ENCODE data around the gene PRTFDC1.

PRTFDC1 gene

GRCh38 chr10:24951201-24952142, 934 bp downstream of the PRTFDC1 start:
- Mint-ChIP-seq H3K4me1 (peaks cover 36% of the 10 kb centered on the region), H3K9me3 (no peaks in the 10 kb centered on the region), H3K4me3 (peak overlapping the region; percentile 82 to 83), H3K27ac (peak overlapping the region; percentile 97), H3K27me3 (no peaks in the 10 kb centered on the region)
- peak; percentile 3 to 26 for DNase-seq
- peak; percentile 48 for ATAC-seq

GRCh38 chr10:24950439-24950838, 2.0 kb downstream of the PRTFDC1 start:
- Mint-ChIP-seq H3K27me3 (no peaks in the 10 kb centered on the region), H3K9me3 (no peaks in the 10 kb centered on the region), H3K4me3 (no peak overlapping the region), H3K4me1 (peaks cover 36% of the 10 kb centered on the region), H3K27ac (no peak overlapping the region)
- ATAC-seq: no peak
- no peak for DNase-seq

GRCh38 chr10:24949616-24950015, 2.8 kb downstream of the PRTFDC1 start:
- no peaks in the 10 kb centered on the region for H3K9me3 Mint-ChIP-seq
- no peak overlapping the region for H3K27ac Mint-ChIP-seq
- peaks cover 36% of the 10 kb centered on the region for H3K4me1 Mint-ChIP-seq
- no peaks in the 10 kb centered on the region for H3K27me3 Mint-ChIP-seq
- no peak for ATAC-seq
- no peak overlapping the region for H3K4me3 Mint-ChIP-seq
- DNase-seq: no peak

- ATAC-seq (peak; percentile 53), DNase-seq (no peak)
- Mint-ChIP-seq H3K9me3 (no peaks in the 10 kb centered on the region), H3K27ac (no peak overlapping the region), H3K4me3 (no peak overlapping the region), H3K27me3 (no peaks in the 10 kb centered on the region), H3K4me1 (peaks cover 25% of the 10 kb centered on the region)
Measured at GRCh38 chr10:24947304-24948097, 4.9 kb downstream of the PRTFDC1 start.

- Mint-ChIP-seq H3K4me1 (peaks cover 8% of the 10 kb centered on the region), H3K9me3 (no peaks in the 10 kb centered on the region), H3K27ac (no peak overlapping the region), H3K4me3 (no peak overlapping the region), H3K27me3 (no peaks in the 10 kb centered on the region)
- ATAC-seq (no peak), DNase-seq (no peak)
Measured at GRCh38 chr10:24944512-24945255, 7.7 kb downstream of the PRTFDC1 start.

- Mint-ChIP-seq H3K27ac (no peak overlapping the region), H3K27me3 (no peaks in the 10 kb centered on the region), H3K4me3 (no peak overlapping the region), H3K9me3 (no peaks in the 10 kb centered on the region), H3K4me1 (no peaks in the 10 kb centered on the region)
- DNase-seq: no peak
- ATAC-seq: no peak
Measured at GRCh38 chr10:24938525-24938924, 13.9 kb downstream of the PRTFDC1 start.

- Mint-ChIP-seq H3K27me3 (no peaks in the 10 kb centered on the region), H3K9me3 (no peaks in the 10 kb centered on the region), H3K4me3 (no peak overlapping the region)
Measured at GRCh38 chr10:24938076-24938475, 14.3 kb downstream of the PRTFDC1 start.

GRCh38 chr10:24935504-24936292, 16.7 kb downstream of the PRTFDC1 start:
- H3K27me3 Mint-ChIP-seq: no peaks in the 10 kb centered on the region
- no peak overlapping the region for H3K27ac Mint-ChIP-seq
- H3K9me3 Mint-ChIP-seq: no peaks in the 10 kb centered on the region
- DNase-seq (no peak), ATAC-seq (no peak)
- no peaks in the 10 kb centered on the region for H3K4me1 Mint-ChIP-seq
- no peak overlapping the region for H3K4me3 Mint-ChIP-seq

More at GRCh38 chr10:24938076-24938475, 14.3 kb downstream of the PRTFDC1 start:
- ATAC-seq (no peak), DNase-seq (no peak)
- Mint-ChIP-seq H3K27ac (no peak overlapping the region), H3K4me1 (no peaks in the 10 kb centered on the region)

- Mint-ChIP-seq H3K27ac (peak overlapping the region in 1 of 2 donors; percentile 9), H3K9me3 (no peaks in the 10 kb centered on the region), H3K4me1 (peaks cover 14% of the 10 kb centered on the region), H3K4me3 (no peak overlapping the region), H3K27me3 (no peaks in the 10 kb centered on the region)
- DNase-seq: no peak
- no peak for ATAC-seq
Measured at GRCh38 chr10:24931236-24931635, 21.2 kb downstream of the PRTFDC1 start.

- ATAC-seq: no peak
- no peak overlapping the region for H3K27ac Mint-ChIP-seq
- peaks cover 14% of the 10 kb centered on the region for H3K4me1 Mint-ChIP-seq
- no peaks in the 10 kb centered on the region for H3K27me3 Mint-ChIP-seq
- no peaks in the 10 kb centered on the region for H3K9me3 Mint-ChIP-seq
- H3K4me3 Mint-ChIP-seq: no peak overlapping the region
- DNase-seq: no peak
Measured at GRCh38 chr10:24930427-24930826, 22.0 kb downstream of the PRTFDC1 start.

GRCh38 chr10:24929904-24930303, 22.5 kb downstream of the PRTFDC1 start:
- no peak for ATAC-seq
- Mint-ChIP-seq H3K4me3 (no peak overlapping the region), H3K4me1 (peaks cover 14% of the 10 kb centered on the region), H3K9me3 (no peaks in the 10 kb centered on the region), H3K27me3 (no peaks in the 10 kb centered on the region), H3K27ac (no peak overlapping the region)
- DNase-seq: no peak

GRCh38 chr10:24929056-24929544, 23.3 kb downstream of the PRTFDC1 start:
- H3K9me3 Mint-ChIP-seq: peaks cover under 1 to 6% of the 10 kb centered on the region in 2 donors
- H3K27ac Mint-ChIP-seq: no peak overlapping the region
- peaks cover 14% of the 10 kb centered on the region for H3K4me1 Mint-ChIP-seq
- no peaks in the 10 kb centered on the region for H3K27me3 Mint-ChIP-seq
- H3K4me3 Mint-ChIP-seq: no peak overlapping the region
- no peak for ATAC-seq
- DNase-seq: no peak

GRCh38 chr10:24928163-24928562, 24.2 kb downstream of the PRTFDC1 start:
- no peak for ATAC-seq
- Mint-ChIP-seq H3K27me3 (no peaks in the 10 kb centered on the region), H3K4me3 (no peak overlapping the region), H3K9me3 (peaks cover 10 to 16% of the 10 kb centered on the region in 2 donors), H3K27ac (no peak overlapping the region), H3K4me1 (peaks cover 14% of the 10 kb centered on the region)
- DNase-seq: no peak

GRCh38 chr10:24926557-24926956, 25.8 kb downstream of the PRTFDC1 start:
- no peak overlapping the region for H3K27ac Mint-ChIP-seq
- ATAC-seq (no peak), DNase-seq (no peak)
- peaks cover 11 to 16% of the 10 kb centered on the region in 2 donors for H3K9me3 Mint-ChIP-seq
- no peaks in the 10 kb centered on the region for H3K27me3 Mint-ChIP-seq
- H3K4me3 Mint-ChIP-seq: no peak overlapping the region
- H3K4me1 Mint-ChIP-seq: peaks cover 23% of the 10 kb centered on the region

- H3K9me3 Mint-ChIP-seq: peaks cover 11 to 16% of the 10 kb centered on the region in 2 donors
- no peak overlapping the region for H3K4me3 Mint-ChIP-seq
- H3K4me1 Mint-ChIP-seq: peaks cover 31% of the 10 kb centered on the region
- DNase-seq (no peak), ATAC-seq (no peak)
- no peaks in the 10 kb centered on the region for H3K27me3 Mint-ChIP-seq
- no peak overlapping the region for H3K27ac Mint-ChIP-seq
Measured at GRCh38 chr10:24925799-24926198, 26.6 kb downstream of the PRTFDC1 start.

All from stimulated activated naive CD8-positive, alpha-beta T cell treated with anti-CD3 and anti-CD28 coated beads, Interleukin-15, amount 100 ng/mL, for 72 hours (primary cell).